GM12878 (cell line): ENCODE measurements around the gene TP53INP2. TPM values are rescaled to one million over a fixed set of nuclear protein-coding genes. Genes with fewer than 3 reads are reported as not detected.

ENCODE experiments used
- polyA plus RNA-seq, 11 experiments: library from polyadenylated mRNA; depleted of rRNA in 4 of 11; unstranded in 6 of 11; stranded (reverse) in 5 of 11; fragments of >200 nt; fragmentation: Nextera tagmentation in 4 of 11; fragmentation: Illumina TruSeq in 1 of 11; extraction: Ambion mirVana in 4 of 11; extraction: Trizol in 1 of 11; gene quantifications; 1 replicate in 1 of 11; 2 replicates in 10 of 11; pipeline versions ENCODE4 v1.2.1 to v1.2.3, GENCODE V29; 2011 to 2016; ENCODE audit warnings: inconsistent platforms in 2 of 11, missing spikeins in 2 of 11, low read depth in 1 of 11
- small RNA-seq: library from RNA; depleted of rRNA; stranded (forward); fragments of <200 nt; gene quantifications from one replicate; pipeline ENCODE3, GENCODE V24; 2014
- total RNA-seq, 4 experiments: library from RNA; depleted of rRNA in 3 of 4; stranded (reverse); fragments of >200 nt in 3 of 4; fragmentation: Illumina TruSeq in 1 of 4; extraction: Trizol in 1 of 4; gene quantifications; 2 replicates each; pipeline versions ENCODE4 v1.2.1 to v1.2.3, GENCODE V29; 2013 to 2021

TP53INP2 gene
- total and polyA plus RNA-seq, 10 of the 15 experiments (the other 5 are each of a cell fraction or from before 2014, with no cell fraction given): 2.8 to 16.0 (median 4.0) TPM

Small RNA genes lying within 50 kb of the gene (small RNA-seq; reads per million reads assigned to genes)
- not detected for gene AL118520.1

Other genes starting within 250 kb of the TP53INP2 start
- gene DYNLRB1, start 187.9 kb upstream of the TP53INP2 start, total RNA-seq (2014; rRNA removed): 114 and 129 TPM in 2 replicates
- 132 and 149 TPM in 2 replicates for gene DYNLRB1, start 187.9 kb upstream of the TP53INP2 start, total RNA-seq (2014; rRNA removed; fragmentation: Illumina TruSeq; extraction: Trizol)
- gene DYNLRB1, start 187.9 kb upstream of the TP53INP2 start, total RNA-seq (2021): 87.9 and 92.5 TPM in 2 replicates
- 81.4 and 135 TPM in 2 replicates for gene DYNLRB1, start 187.9 kb upstream of the TP53INP2 start, polyA plus RNA-seq (2011; rRNA removed)
- gene DYNLRB1, start 187.9 kb upstream of the TP53INP2 start, polyA plus RNA-seq (2014; fragmentation: Illumina TruSeq; extraction: Trizol): 250 and 313 TPM in 2 replicates
- gene DYNLRB1, start 187.9 kb upstream of the TP53INP2 start, polyA plus RNA-seq (2014; fragmentation: Nextera tagmentation; extraction: Ambion mirVana): 100 to 1,000 TPM; 185 to 189 TPM
- gene DYNLRB1, start 187.9 kb upstream of the TP53INP2 start, polyA plus RNA-seq (2014; rRNA removed): 97.9 and 123 TPM in 2 replicates
- gene DYNLRB1, start 187.9 kb upstream of the TP53INP2 start, polyA plus RNA-seq (2016; fragmentation: Nextera tagmentation; extraction: Ambion mirVana): 100 to 1,000 TPM; 171 to 194 TPM
- 0.16 and 1.1 TPM in 2 replicates for gene MAP1LC3A, start 145.6 kb upstream of the TP53INP2 start, total RNA-seq (2014; rRNA removed)
- 0.27 TPM in 1 of 2 replicates, not detected in the other for gene MAP1LC3A, start 145.6 kb upstream of the TP53INP2 start, total RNA-seq (2014; rRNA removed; fragmentation: Illumina TruSeq; extraction: Trizol)
- gene MAP1LC3A, start 145.6 kb upstream of the TP53INP2 start, total RNA-seq (2021): 0.44 and 0.69 TPM in 2 replicates
- not detected in 2 replicates for gene MAP1LC3A, start 145.6 kb upstream of the TP53INP2 start, polyA plus RNA-seq (2011; rRNA removed)
- not detected in 2 replicates for gene MAP1LC3A, start 145.6 kb upstream of the TP53INP2 start, polyA plus RNA-seq (2014; fragmentation: Illumina TruSeq; extraction: Trizol)
- gene MAP1LC3A, start 145.6 kb upstream of the TP53INP2 start, polyA plus RNA-seq (2014; fragmentation: Nextera tagmentation; extraction: Ambion mirVana): not detected
- gene MAP1LC3A, start 145.6 kb upstream of the TP53INP2 start, polyA plus RNA-seq (2014; rRNA removed): 0.35 and 0.60 TPM in 2 replicates
- gene MAP1LC3A, start 145.6 kb upstream of the TP53INP2 start, polyA plus RNA-seq (2016; fragmentation: Nextera tagmentation; extraction: Ambion mirVana): 1 to 10 TPM in 1 of 2 experiments, under 1 TPM in 1; 0.33 to 1.2 TPM
- gene PIGU, start 27.3 kb upstream of the TP53INP2 start, total RNA-seq (2014; rRNA removed): 19.8 and 21.0 TPM in 2 replicates
- gene PIGU, start 27.3 kb upstream of the TP53INP2 start, total RNA-seq (2014; rRNA removed; fragmentation: Illumina TruSeq; extraction: Trizol): 24.6 and 26.2 TPM in 2 replicates
- gene PIGU, start 27.3 kb upstream of the TP53INP2 start, total RNA-seq (2021): 19.7 and 22.0 TPM in 2 replicates
- gene PIGU, start 27.3 kb upstream of the TP53INP2 start, polyA plus RNA-seq (2011; rRNA removed): 88.2 and 103 TPM in 2 replicates
- gene PIGU, start 27.3 kb upstream of the TP53INP2 start, polyA plus RNA-seq (2014; fragmentation: Illumina TruSeq; extraction: Trizol): 44.4 and 78.5 TPM in 2 replicates
- 1 to 10 TPM; 4.1 to 6.3 TPM for gene PIGU, start 27.3 kb upstream of the TP53INP2 start, polyA plus RNA-seq (2014; fragmentation: Nextera tagmentation; extraction: Ambion mirVana)
- gene PIGU, start 27.3 kb upstream of the TP53INP2 start, polyA plus RNA-seq (2014; rRNA removed): 19.4 and 25.4 TPM in 2 replicates
- gene PIGU, start 27.3 kb upstream of the TP53INP2 start, polyA plus RNA-seq (2016; fragmentation: Nextera tagmentation; extraction: Ambion mirVana): 10 to 100 TPM; 31.1 to 34.3 TPM
- gene NCOA6, start 121.3 kb downstream of the TP53INP2 start, total RNA-seq (2014; rRNA removed): 6.1 TPM in 2 replicates
- 5.9 and 6.6 TPM in 2 replicates for gene NCOA6, start 121.3 kb downstream of the TP53INP2 start, total RNA-seq (2014; rRNA removed; fragmentation: Illumina TruSeq; extraction: Trizol)
- gene NCOA6, start 121.3 kb downstream of the TP53INP2 start, total RNA-seq (2021): 18.6 and 18.7 TPM in 2 replicates
- gene NCOA6, start 121.3 kb downstream of the TP53INP2 start, polyA plus RNA-seq (2011; rRNA removed): 9.0 and 11.4 TPM in 2 replicates
- gene NCOA6, start 121.3 kb downstream of the TP53INP2 start, polyA plus RNA-seq (2014; fragmentation: Illumina TruSeq; extraction: Trizol): 20.6 and 24.8 TPM in 2 replicates
- gene NCOA6, start 121.3 kb downstream of the TP53INP2 start, polyA plus RNA-seq (2014; fragmentation: Nextera tagmentation; extraction: Ambion mirVana): 10 to 100 TPM in 1 of 2 experiments, 1 to 10 TPM in 1; 8.1 to 14.3 TPM
- 11.6 and 14.3 TPM in 2 replicates for gene NCOA6, start 121.3 kb downstream of the TP53INP2 start, polyA plus RNA-seq (2014; rRNA removed)
- gene NCOA6, start 121.3 kb downstream of the TP53INP2 start, polyA plus RNA-seq (2016; fragmentation: Nextera tagmentation; extraction: Ambion mirVana): 10 to 100 TPM; 13.6 to 14.1 TPM
- gene GGT7, start 168.5 kb downstream of the TP53INP2 start, total RNA-seq (2014; rRNA removed): 4.5 and 6.7 TPM in 2 replicates
- gene GGT7, start 168.5 kb downstream of the TP53INP2 start, total RNA-seq (2014; rRNA removed; fragmentation: Illumina TruSeq; extraction: Trizol): 2.2 and 2.5 TPM in 2 replicates
- 12.0 and 14.1 TPM in 2 replicates for gene GGT7, start 168.5 kb downstream of the TP53INP2 start, total RNA-seq (2021)
- 0.10 and 0.53 TPM in 2 replicates for gene GGT7, start 168.5 kb downstream of the TP53INP2 start, polyA plus RNA-seq (2011; rRNA removed)
- gene GGT7, start 168.5 kb downstream of the TP53INP2 start, polyA plus RNA-seq (2014; fragmentation: Illumina TruSeq; extraction: Trizol): 1.9 and 5.6 TPM in 2 replicates
- under 1 TPM; 0.02 to 0.18 TPM for gene GGT7, start 168.5 kb downstream of the TP53INP2 start, polyA plus RNA-seq (2014; fragmentation: Nextera tagmentation; extraction: Ambion mirVana)
- gene GGT7, start 168.5 kb downstream of the TP53INP2 start, polyA plus RNA-seq (2014; rRNA removed): 14.7 and 16.7 TPM in 2 replicates
- gene GGT7, start 168.5 kb downstream of the TP53INP2 start, polyA plus RNA-seq (2016; fragmentation: Nextera tagmentation; extraction: Ambion mirVana): 1 to 10 TPM; 5.0 to 7.5 TPM
- gene ACSS2, start 172.3 kb downstream of the TP53INP2 start, total RNA-seq (2014; rRNA removed): 31.4 and 34.2 TPM in 2 replicates
- 25.4 and 26.0 TPM in 2 replicates for gene ACSS2, start 172.3 kb downstream of the TP53INP2 start, total RNA-seq (2014; rRNA removed; fragmentation: Illumina TruSeq; extraction: Trizol)
- 28.1 and 36.5 TPM in 2 replicates for gene ACSS2, start 172.3 kb downstream of the TP53INP2 start, total RNA-seq (2021)
- 2.8 and 3.1 TPM in 2 replicates for gene ACSS2, start 172.3 kb downstream of the TP53INP2 start, polyA plus RNA-seq (2011; rRNA removed)
- gene ACSS2, start 172.3 kb downstream of the TP53INP2 start, polyA plus RNA-seq (2014; fragmentation: Illumina TruSeq; extraction: Trizol): 28.6 and 34.0 TPM in 2 replicates
- 10 to 100 TPM; 11.1 to 15.9 TPM for gene ACSS2, start 172.3 kb downstream of the TP53INP2 start, polyA plus RNA-seq (2014; fragmentation: Nextera tagmentation; extraction: Ambion mirVana)
- gene ACSS2, start 172.3 kb downstream of the TP53INP2 start, polyA plus RNA-seq (2014; rRNA removed): 32.4 and 37.2 TPM in 2 replicates
- gene ACSS2, start 172.3 kb downstream of the TP53INP2 start, polyA plus RNA-seq (2016; fragmentation: Nextera tagmentation; extraction: Ambion mirVana): 10 to 100 TPM; 19.2 to 22.9 TPM